HG02588 (cell line): ENCODE data around the gene TCF4.

ENCODE experiments used
- ATAC-seq: cut with Tn5 transposase; IDR thresholded peaks from one replicate; pipeline ENCODE4 v1.9.1; 2021; ENCODE audit warnings: mild to moderate bottlenecking, moderate library complexity; ENCODE audit not compliant: unreplicated experiment

Gene TCF4

GRCh38 chr18:55587418-55588110 lies 428 bp downstream of the TCF4 start:
- no peak for ATAC-seq

DNA sequence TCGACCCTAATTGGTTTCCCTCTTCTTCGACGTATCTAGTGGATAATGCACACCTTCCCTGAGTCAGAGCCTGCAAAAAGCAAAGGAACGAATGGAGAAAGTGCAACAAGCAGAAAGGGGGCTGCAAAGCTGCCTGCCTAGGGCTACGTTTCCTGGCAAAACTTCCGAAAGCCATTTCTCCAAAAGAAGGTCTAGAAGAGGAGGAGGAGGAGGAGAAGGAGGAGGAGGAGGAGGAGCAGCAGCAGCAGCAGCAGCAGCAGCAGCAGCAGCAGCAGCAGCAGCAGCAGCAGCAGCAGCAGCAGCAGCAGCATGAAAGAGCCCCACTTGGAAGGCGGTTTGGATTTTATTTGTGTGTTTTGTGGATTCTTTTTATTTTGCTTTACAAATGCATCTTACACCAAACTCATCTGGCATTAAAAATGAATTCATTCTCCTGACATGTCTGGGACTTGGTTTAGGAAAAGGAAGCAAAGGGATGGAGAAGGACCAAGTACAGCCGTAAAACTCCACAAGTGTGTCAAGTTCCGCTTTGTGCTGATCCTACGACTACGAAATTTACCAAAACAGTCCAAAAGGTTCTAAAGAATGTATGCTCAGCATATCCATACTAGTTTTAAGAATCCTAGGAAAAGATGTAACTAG lies 2.0 kb downstream of the TCF4 start:
- ATAC-seq, result no peak

DNA sequence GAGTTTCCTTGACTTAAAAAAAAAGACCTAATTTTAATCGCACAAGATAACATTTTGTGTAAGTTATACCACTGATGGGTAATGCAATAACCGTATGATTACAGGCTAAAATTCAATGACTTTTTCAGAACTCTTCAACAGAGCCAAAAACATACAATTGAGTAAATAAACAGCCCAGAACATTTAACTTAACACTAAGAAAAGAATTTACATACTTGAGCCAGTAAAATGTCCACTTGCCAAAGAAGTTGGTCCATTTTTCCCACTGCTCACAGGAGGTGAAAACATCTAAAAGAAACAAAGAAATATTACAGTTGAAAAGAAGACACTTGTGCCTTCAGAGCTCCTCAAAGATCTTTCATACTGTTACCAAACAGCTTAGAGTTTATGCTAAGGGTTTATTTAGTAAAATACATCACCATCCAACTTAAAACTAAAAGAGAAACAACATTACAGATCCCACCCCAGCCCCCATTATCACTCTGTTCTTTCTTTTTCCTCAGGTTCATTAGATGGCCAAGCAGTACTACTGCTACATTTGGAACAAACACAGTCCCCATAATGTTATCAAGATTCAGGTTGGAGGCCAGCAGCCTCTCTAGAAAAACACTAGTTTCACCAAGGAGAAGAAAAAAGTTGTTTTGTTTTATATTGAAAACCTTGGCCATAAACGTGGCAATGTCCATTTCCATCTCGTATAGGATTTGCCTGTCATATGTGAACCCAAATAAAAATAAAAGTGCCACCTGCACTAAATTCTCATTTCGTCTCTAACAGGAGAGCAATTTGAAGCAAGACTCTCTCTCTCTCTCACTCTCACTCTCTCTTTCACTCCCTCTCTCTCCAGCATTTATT lies 2.7 kb downstream of the TCF4 start:
- ATAC-seq, result no peak

- no peak for ATAC-seq
Measured at GRCh38 chr18:55584201-55584600, 3.8 kb downstream of the TCF4 start.

DNA sequence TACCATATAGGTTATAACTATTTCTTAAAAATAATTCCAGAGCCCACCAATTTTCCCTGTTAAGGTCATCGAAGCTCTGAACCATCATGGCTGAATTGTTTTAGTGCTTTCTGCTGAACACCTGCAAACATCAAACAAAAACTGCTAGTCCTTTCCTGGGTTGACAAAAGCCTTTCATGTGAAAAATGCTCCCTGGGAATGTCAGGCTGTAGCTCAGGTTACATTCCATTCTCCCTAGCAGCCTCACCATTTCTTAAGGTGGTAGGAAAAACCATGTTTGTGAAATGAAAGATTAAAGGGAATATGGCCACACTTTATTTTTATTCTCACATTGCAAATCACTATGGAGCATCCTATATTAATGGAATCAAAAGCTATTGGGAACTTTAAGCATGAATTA lies 5.7 kb downstream of the TCF4 start:
- ATAC-seq, result no peak

DNA sequence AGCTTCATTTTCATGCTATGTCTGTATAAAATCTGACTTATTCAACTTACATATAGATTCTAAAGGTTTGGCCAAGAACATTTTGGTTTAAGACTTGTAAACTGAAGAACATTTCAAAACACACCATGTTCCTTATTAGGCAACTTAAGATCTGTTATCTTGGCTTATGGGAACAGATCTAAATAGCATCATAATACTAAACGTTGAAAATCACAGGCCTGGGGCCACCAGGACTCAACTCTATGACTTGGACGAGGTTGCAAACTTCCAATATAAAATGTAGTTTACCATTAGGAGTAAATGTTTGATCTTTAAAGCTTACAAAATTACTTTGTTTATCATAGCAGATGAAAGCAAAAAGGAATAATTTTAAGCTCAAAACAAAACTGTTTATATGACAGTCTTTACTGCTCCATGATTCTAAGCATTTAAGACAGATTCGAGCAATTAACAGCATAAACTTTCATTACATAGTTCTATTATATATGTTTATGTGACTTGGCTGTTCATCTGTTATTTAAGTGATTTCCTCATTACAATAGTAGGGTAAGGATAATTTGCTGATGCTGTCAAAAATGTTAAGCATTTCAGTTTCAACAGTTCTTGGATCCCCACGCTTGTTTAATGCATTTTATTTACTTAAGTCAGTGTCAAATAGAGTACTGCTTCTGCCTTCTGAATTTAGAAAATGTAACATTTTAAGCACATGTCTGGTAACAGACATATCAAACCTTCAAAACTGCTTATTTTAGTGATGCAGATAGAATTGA lies 8.3 kb downstream of the TCF4 start:
- no peak for ATAC-seq

DNA sequence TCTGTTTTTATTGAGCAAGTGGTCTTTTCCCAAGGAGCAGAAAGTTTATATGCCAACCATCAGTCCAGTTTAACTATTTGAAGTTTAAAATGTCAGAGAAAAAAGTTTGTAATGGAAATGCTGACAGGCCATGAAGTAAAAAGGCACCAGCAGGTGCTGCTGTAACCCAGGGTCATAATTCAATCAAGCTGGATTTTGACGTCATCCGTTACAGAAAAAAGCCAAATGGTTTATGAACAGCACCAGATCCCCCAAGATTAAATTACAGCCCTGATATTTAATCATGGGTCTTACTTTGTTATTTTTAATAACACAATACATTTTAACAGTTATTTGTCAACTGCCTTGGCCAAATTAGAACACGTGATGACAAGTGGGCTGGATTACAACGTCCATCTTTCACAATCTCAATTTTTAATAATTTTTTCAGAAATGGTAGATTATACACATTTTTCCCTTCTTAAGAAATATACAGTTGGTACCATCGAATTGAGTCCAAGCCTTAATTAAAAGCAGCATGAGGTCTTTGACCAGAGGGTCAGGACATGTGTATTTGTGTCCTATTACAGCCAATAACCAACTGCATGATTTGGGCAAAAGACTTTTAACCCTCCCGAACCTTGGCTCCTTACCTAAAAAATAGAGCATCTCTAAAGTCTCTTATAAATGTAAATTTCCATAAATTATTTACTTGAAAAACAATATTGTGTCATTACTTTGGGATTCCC lies 10.0 kb downstream of the TCF4 start:
- ATAC-seq, result no peak

- ATAC-seq, result no peak
Measured at GRCh38 chr18:55576001-55576400, 12.0 kb downstream of the TCF4 start.

DNA sequence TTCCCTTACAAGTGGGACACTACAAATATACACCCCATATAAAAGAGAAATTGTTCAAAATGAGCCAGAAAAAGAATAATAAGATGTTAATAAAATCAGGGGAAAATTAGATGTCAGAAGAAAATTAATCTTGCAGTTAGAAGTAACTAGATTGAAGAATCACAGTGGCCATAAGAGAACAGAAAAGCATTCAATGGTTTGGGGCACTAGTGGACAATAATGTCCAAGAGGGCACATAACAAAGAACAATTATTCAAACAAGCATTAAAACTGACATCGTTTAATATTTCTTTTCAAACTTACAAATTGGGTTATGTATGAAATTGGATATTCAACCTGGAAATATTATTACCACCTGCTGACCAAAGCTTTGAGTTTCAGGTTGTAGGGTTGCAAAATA lies 12.9 kb downstream of the TCF4 start:
- no peak for ATAC-seq

DNA sequence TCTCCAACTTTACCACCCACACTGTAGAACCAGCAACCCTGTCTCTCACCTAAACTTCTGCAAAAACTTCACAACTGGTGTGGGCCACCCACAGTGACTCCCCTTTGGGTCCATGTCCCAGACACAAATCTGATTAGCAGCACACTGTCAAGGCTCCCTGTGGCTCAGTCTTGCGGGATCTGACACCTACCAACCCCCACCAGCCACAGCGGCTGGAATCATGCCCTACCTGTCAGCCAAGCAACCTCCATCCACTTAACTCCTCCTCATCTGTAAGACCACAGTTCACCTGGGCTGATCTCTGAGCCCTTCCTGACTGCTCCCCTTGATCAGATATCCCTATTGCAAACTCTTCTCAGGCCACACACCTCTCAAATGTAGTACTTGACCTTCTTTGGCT lies 14.6 kb downstream of the TCF4 start:
- ATAC-seq, result no peak

DNA sequence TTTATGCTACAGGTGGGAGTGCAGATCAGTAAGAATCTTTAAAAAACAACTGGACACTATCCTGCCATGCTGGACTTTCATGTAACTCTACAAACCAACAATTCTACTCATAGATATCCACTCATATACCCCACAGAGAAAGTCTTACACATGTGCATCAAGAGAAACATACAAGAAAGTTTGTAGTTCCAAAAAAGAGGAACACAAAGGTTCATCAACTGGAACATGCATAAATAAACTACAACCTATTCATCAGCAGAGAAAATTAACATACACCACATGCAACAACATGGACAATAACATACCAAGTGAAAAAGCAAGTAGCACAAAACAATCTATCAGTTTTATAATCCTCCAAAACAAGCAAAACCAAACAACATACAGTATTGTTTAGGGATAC lies 17.0 kb downstream of the TCF4 start:
- no peak for ATAC-seq

GRCh38 chr18:55566456-55566935 lies 21.5 kb downstream of the TCF4 start:
- no peak for ATAC-seq

GRCh38 chr18:55559739-55560138 lies 28.3 kb downstream of the TCF4 start:
- no peak for ATAC-seq

GRCh38 chr18:55557211-55557610 lies 30.8 kb downstream of the TCF4 start:
- ATAC-seq, result no peak

DNA sequence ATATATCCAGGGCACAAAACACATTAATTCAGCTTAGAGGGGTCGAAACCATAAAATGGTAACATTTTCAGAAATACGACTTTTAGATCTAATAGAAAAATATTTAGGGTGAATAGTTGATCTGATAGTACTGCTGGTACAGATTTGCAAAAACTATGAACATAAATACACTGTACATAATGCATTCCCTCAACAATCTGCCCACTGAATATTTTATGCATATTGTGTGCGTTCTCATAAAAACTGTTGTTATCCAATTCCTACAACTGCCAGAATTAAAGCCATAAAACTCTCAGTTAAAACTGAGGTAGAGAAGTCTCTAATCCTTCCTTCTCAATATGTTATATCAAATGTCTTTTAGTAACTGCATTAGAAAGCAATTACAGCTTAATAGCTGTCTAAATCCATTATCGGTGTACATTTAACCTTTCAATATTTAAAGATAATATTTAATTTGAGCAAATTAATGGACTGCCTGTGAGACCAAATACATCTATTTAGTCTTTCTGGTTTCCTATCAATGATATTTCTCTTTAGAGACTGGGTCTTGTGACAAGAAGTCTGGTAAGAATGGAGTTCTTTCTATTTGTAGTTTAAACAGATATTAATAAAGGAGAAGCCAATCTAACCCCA lies 32.5 kb downstream of the TCF4 start:
- ATAC-seq, result no peak

- ATAC-seq, result no peak
Measured at GRCh38 chr18:55552526-55553189, 35.3 kb downstream of the TCF4 start.

DNA sequence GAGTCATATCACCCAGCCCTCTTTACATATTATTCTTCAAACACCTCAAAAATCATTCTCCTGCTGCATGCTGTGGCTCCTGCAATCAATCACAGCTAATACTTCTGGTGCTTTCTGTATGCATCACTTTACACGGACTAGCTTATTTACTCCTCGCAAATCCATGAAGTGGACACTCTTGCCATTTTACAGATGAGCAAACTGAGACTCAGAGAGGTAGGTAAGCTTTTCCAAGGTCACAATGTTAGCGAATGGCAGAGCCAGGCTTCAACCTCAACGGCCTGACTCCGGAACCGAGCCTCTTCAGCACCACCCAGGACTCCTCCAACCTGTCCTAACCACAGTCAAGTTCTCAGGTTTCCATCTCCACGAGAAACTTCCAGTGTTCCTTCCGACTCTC lies 36.8 kb downstream of the TCF4 start:
- no peak for ATAC-seq

DNA sequence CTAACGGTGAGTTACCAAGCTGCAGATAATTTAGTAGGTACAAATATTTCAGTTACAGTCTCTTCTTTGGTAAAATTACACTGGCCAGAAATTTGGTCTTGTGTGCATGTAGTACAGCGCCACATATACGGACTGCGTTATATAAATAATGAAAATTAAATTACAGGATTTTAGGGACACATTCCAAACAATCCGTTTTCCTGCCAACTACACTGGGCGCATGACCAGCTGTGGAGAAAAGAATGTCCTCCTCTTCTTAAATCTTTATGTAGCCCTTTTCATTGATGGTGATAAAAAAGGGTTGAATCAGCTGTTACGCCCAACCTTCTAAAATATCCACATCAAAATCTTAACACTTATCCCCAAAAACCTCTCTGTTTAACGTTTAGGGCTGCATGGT lies 37.5 kb downstream of the TCF4 start:
- ATAC-seq, result no peak

DNA sequence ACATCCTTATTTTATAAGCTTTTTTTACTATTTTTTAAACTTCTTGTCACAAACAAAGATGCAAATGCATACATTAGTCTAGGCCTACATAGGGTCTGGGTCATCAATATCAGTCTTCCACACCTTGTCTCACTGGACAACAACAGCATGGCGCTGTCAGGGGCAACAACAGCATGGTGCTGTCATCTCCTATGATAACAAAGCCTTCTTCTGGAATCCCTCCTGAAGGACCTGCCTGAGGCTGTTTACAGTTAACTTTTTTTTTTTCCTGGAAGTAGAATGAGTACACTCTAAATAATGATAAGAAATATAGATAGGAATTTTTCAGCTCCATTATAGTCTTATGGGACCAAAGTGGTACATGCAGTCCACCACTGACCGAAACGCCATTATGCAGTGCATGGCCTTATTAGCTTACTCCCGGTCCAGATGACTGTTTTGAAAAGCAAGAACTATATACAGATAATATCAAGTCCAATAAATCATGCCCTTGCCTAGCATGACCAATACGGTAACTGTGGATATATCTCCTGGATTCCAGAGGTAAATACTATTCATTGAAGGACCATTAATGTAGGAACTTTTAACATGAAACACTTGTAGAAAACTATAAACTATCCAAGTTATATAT lies 38.4 kb downstream of the TCF4 start:
- ATAC-seq, result no peak
